ENCODE results near the gene LRRC8D.

DNA sequence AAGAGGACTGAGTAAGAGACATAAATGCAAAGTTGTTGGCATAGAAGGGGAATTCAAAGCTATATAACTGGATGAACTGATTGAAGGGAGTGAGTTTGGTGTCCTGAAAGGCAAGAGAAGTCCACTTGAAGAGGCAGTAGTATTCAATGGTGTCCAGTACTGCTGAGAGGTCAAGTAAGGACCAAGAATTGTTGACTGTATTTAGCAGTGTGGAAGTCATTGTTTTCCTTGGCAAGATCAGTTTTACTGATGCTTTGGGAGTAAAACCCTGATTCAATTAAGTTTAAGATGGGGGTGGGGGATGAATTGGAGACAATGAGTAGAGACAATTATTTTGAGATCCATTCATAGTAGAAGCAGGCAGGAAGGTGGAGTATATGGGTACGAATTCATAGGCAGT lies 5.8 kb upstream of the LRRC8D start:
- TF ChIP-seq, protein P1, sequence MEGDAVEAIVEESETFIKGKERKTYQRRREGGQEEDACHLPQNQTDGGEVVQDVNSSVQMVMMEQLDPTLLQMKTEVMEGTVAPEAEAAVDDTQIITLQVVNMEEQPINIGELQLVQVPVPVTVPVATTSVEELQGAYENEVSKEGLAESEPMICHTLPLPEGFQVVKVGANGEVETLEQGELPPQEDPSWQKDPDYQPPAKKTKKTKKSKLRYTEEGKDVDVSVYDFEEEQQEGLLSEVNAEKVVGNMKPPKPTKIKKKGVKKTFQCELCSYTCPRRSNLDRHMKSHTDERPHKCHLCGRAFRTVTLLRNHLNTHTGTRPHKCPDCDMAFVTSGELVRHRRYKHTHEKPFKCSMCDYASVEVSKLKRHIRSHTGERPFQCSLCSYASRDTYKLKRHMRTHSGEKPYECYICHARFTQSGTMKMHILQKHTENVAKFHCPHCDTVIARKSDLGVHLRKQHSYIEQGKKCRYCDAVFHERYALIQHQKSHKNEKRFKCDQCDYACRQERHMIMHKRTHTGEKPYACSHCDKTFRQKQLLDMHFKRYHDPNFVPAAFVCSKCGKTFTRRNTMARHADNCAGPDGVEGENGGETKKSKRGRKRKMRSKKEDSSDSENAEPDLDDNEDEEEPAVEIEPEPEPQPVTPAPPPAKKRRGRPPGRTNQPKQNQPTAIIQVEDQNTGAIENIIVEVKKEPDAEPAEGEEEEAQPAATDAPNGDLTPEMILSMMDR (IDR thresholded peaks at IDR 0.05): no peak
- TF ChIP-seq POLR2AphosphoS5 (IDR thresholded peaks at IDR 0.05): no peak
- TF ChIP-seq POLR2A (IDR thresholded peaks at IDR 0.05): no peak
